Tibial artery (tissue), 4 donors: ENCODE results near the gene ASB7.
A peak's percentile ranks its signal among the peaks of the same experiment; 100 is the strongest.

Source experiments
- DNase-seq, 2 donors: peaks; one replicate each; pipeline ENCODE4 v3.0.0-alpha.2; 2019
- H3K27ac ChIP-seq, 2 donors: fragments of 200-600 bp; sonication (generic) in 1 of 2; 1 replicate in 1 of 2; 2 replicates in 1 of 2; pipeline ENCODE4 v1.5.1; 2018 to 2019; ENCODE audit warnings: mild to moderate bottlenecking in 1 of 2
- H3K27me3 ChIP-seq, 2 donors: fragments of 200-600 bp; sonication (generic) in 1 of 2; one replicate each; pipeline versions ENCODE4 v1.5.1 to v1.6.0; 2016 to 2019
- H3K36me3 ChIP-seq, 3 donors: fragments of 200-600 bp; sonication (generic) in 2 of 3; one replicate each; pipeline ENCODE4 v1.5.1; 2016 to 2019; ENCODE audit warnings: mild to moderate bottlenecking in 2 of 3
- H3K4me1 ChIP-seq, 4 donors: fragments of 200-600 bp; sonication (generic) in 2 of 4; 1 replicate in 3 of 4; 2 replicates in 1 of 4; pipeline ENCODE4 v1.5.1; 2016 to 2019
- H3K4me3 ChIP-seq, 2 donors: fragments of 200-600 bp; sonication (generic) in 1 of 2; 1 replicate in 1 of 2; 2 replicates in 1 of 2; pipeline ENCODE4 v1.5.1; 2018 to 2019; ENCODE audit warnings: mild to moderate bottlenecking in 2 of 2
- H3K9me3 ChIP-seq, 3 donors: fragments of 200-600 bp; sonication (generic) in 1 of 3; one replicate each; pipeline ENCODE4 v1.5.1; 2016 to 2019
- CTCF ChIP-seq, 2 experiments: fragments of 200-600 bp in 1 of 2; fragments of 450-650 bp in 1 of 2; IDR thresholded peaks; one replicate each; pipeline ENCODE4 v1.5.1; 2017 to 2019; ENCODE audit warnings: antibody characterized with exemption in 2 of 2, mild to moderate bottlenecking in 1 of 2, moderate library complexity in 1 of 2
- intact Hi-C: fragments of 100-400 bp; cut with DNase I; formaldehyde crosslinking; loops from one replicate; pipeline ENCODE4 v1.15.0; 2023; ENCODE audit warnings: low total_unique reads

The ASB7 gene

GRCh38 chr15:100565591-100565990 lies 36.8 kb upstream of the ASB7 start:
- DNase-seq, result no peak
- Histone ChIP-seq H3K4me3 (no peak overlapping the region), H3K9me3 (no peaks in the 10 kb centered on the region), H3K27ac (no peak overlapping the region), H3K36me3 (peaks cover 0 to 19% (median 15%) of the 10 kb centered on the region in 3 donors), H3K27me3 (no peaks in the 10 kb centered on the region), H3K4me1 (no peaks in the 10 kb centered on the region)
- TF ChIP-seq CTCF (IDR thresholded peaks at IDR 0.05), result no peak
- intact Hi-C loops, result no loop called here

- Histone ChIP-seq H3K9me3 (no peaks in the 10 kb centered on the region), H3K4me3 (no peak overlapping the region), H3K36me3 (peaks cover 0 to 19% (median 15%) of the 10 kb centered on the region in 3 donors), H3K4me1 (no peaks in the 10 kb centered on the region), H3K27ac (no peak overlapping the region), H3K27me3 (no peaks in the 10 kb centered on the region)
- TF ChIP-seq CTCF (IDR thresholded peaks at IDR 0.05), result no peak
- intact Hi-C loops, result no loop called here
- DNase-seq, result no peak
These were observed 35.4 kb upstream of the ASB7 start for GRCh38 chr15:100566850-100567628.

GRCh38 chr15:100569391-100569790 lies 33.0 kb upstream of the ASB7 start:
- no peak overlapping the region for H3K27ac ChIP-seq
- no peak overlapping the region for H3K4me3 ChIP-seq
- DNase-seq, result no peak
- H3K9me3 ChIP-seq, result no peaks in the 10 kb centered on the region
- intact Hi-C loops, result no loop called here
- H3K27me3 ChIP-seq, result no peaks in the 10 kb centered on the region
- no peaks in the 10 kb centered on the region for H3K4me1 ChIP-seq
- no peak for TF ChIP-seq CTCF (IDR thresholded peaks at IDR 0.05)
- peaks cover 12 to 32% (median 32%) of the 10 kb centered on the region in 3 donors for H3K36me3 ChIP-seq

GRCh38 chr15:100570275-100570674 lies 32.1 kb upstream of the ASB7 start:
- Histone ChIP-seq H3K4me1 (no peaks in the 10 kb centered on the region), H3K9me3 (no peaks in the 10 kb centered on the region), H3K36me3 (peaks cover 12 to 34% (median 34%) of the 10 kb centered on the region in 3 donors), H3K27me3 (no peaks in the 10 kb centered on the region), H3K27ac (no peak overlapping the region), H3K4me3 (no peak overlapping the region)
- intact Hi-C loops, result loop anchor here (10.0 kb wide), 1 partner anchor 635 kb away; no protein-coding TSS in a partner anchor
- TF ChIP-seq CTCF (IDR thresholded peaks at IDR 0.05), result no peak
- no peak for DNase-seq

- H3K4me3 ChIP-seq, result no peak overlapping the region
- no peaks in the 10 kb centered on the region for H3K27me3 ChIP-seq
- H3K36me3 ChIP-seq, result peaks cover 12 to 34% (median 34%) of the 10 kb centered on the region in 3 donors
- H3K27ac ChIP-seq, result no peak overlapping the region
- intact Hi-C loops, result loop anchor here (10.0 kb wide), 1 partner anchor 636 kb away; no protein-coding TSS in a partner anchor
- no peak for TF ChIP-seq CTCF (IDR thresholded peaks at IDR 0.05)
- no peaks in the 10 kb centered on the region for H3K4me1 ChIP-seq
- no peaks in the 10 kb centered on the region for H3K9me3 ChIP-seq
- DNase-seq, result peak in 1 of 2 donors; percentile 27
These were observed 31.6 kb upstream of the ASB7 start for GRCh38 chr15:100570735-100571313.
